NCI-H146 (cell line): ENCODE results near the gene TXNRD2.

Experiments
- DNase-seq: peaks from one replicate; lab custom pipeline; 2025; lab: John Stamatoyannopoulos, UW

TXNRD2 gene

GRCh38 chr22:19941365-19942082 lies at the start of gene TXNRD2, which contains the start of gene COMT:
TXNRD2 (minus strand) TSS chr22:19941818; CDS start chr22:19941803, 15 bp downstream.
COMT (plus strand) TSS chr22:19941772; CDS start chr22:19962527, 20,755 bp downstream.
- DNase-seq = peak; percentile 68

- DNase-seq = no peak
Observed at GRCh38 chr22:19991395-19991644, 49.7 kb upstream of the TXNRD2 start.

- DNase-seq = no peak
Observed at GRCh38 chr22:19990609-19991394, 49.2 kb upstream of the TXNRD2 start.

GRCh38 chr22:19990188-19990587 lies 48.6 kb upstream of the TXNRD2 start:
- no peak for DNase-seq

GRCh38 chr22:19989725-19990067 lies 48.1 kb upstream of the TXNRD2 start:
- no peak for DNase-seq

GRCh38 chr22:19988965-19989724 lies 47.5 kb upstream of the TXNRD2 start:
- DNase-seq = no peak

GRCh38 chr22:19988331-19988808 lies 46.8 kb upstream of the TXNRD2 start:
- no peak for DNase-seq

- DNase-seq = no peak
Observed at GRCh38 chr22:19987394-19988306, 46.0 kb upstream of the TXNRD2 start.

GRCh38 chr22:19986410-19987341 lies 45.1 kb upstream of the TXNRD2 start:
- peak; percentile 80 for DNase-seq

- DNase-seq = peak; percentile 35
Observed at GRCh38 chr22:19986011-19986409, 44.4 kb upstream of the TXNRD2 start.

- DNase-seq = no peak
Observed at GRCh38 chr22:19984851-19985811, 43.5 kb upstream of the TXNRD2 start.

GRCh38 chr22:19984201-19984753 lies 42.7 kb upstream of the TXNRD2 start:
- DNase-seq = peak; percentile 64

GRCh38 chr22:19983741-19984140 lies 42.1 kb upstream of the TXNRD2 start:
- DNase-seq = no peak

- DNase-seq = no peak
Observed at GRCh38 chr22:19982991-19983578, 41.5 kb upstream of the TXNRD2 start.

- no peak for DNase-seq
Observed at GRCh38 chr22:19981961-19982920, 40.6 kb upstream of the TXNRD2 start.

GRCh38 chr22:19981171-19981960 lies 39.7 kb upstream of the TXNRD2 start:
- no peak for DNase-seq

- DNase-seq = no peak
Observed at GRCh38 chr22:19980766-19981165, 39.1 kb upstream of the TXNRD2 start.
